Measurements from ENCODE around the gene MRM2.
"Not testable (repeated sequence)": the region's sequence is repeated elsewhere in the genome, so short reads cannot be mapped to it uniquely, and the experiment has no call there.

MRM2 gene

GRCh38 chr7:2269089-2269990 lies 27.3 kb upstream of the MRM2 start:
- peaks cover 14% of the 10 kb centered on the region for H3K4me1 ChIP-seq (ENCODE audit: control insufficient read depth, insufficient read depth, low read length)
- H3K27ac ChIP-seq (ENCODE audit: insufficient read depth, low read depth, low read length, poor library complexity, severe bottlenecking) = peak overlapping the region; percentile 17
- not testable (repeated sequence) for H3K36me3 ChIP-seq (ENCODE audit: control insufficient read depth, insufficient read depth, low read length); H3K27me3 ChIP-seq (ENCODE audit: control insufficient read depth, insufficient read depth, low read length, poor library complexity, severe bottlenecking); H3K9me3 ChIP-seq (ENCODE audit: control insufficient read depth, low read length); H3K4me3 ChIP-seq (ENCODE audit: insufficient read depth, low read depth, low read length)
- 57 to 65% methylated on average over 14 of the region's 18 CpGs for WGBS, 2 experiments

DNA sequence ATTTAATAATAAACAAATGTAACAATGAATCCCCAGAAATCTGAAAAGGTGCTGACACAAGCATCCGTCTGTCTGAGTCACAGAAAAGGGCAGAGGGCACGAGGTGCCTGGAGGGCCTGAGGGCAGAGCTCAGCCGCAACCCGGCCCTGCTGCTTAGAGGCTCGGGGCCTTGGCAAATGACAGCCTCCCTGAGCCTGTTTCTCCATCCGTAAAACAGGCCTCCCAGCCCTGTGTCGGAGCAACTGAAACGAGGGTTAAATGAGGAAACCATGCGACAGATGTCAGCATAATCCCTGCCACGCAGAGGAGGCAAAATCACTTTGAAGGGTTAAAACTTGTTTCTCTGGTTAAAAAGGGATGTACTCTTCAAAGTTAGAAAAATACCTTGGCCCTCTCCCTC lies 24.9 kb upstream of the MRM2 start:
- no peak overlapping the region for H3K27ac ChIP-seq (ENCODE audit: insufficient read depth, low read depth, low read length, poor library complexity, severe bottlenecking)
- WGBS, 2 experiments = 75 to 76% methylated on average over 10 of the region's 10 CpGs

DNA sequence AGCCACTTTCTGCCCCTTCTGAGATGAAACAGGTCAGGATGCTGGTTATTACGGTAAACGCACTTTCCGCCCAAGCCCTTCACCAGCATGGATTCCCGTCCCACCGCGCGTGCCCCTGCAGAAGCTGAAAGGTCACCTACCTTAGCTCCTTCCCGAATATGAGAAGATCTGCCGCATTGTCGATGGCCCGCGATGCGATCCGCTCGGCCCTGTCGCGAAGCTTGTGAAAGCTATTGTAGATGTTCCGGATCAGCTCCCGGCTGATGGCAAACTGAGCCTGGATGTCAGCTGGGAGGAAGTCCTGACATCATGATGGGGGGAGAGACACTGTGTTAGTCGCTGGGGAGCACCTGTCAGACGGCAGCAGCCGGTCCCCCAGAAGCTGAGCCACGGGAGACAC lies 22.2 kb upstream of the MRM2 start:
- WGBS, 2 experiments = 96 to 97% methylated on average over 23 of the region's 23 CpGs
- H3K9me3 ChIP-seq (ENCODE audit: control insufficient read depth, low read length) = no peaks in the 10 kb centered on the region
- H3K27ac ChIP-seq (ENCODE audit: insufficient read depth, low read depth, low read length, poor library complexity, severe bottlenecking) = no peak overlapping the region
- H3K27me3 ChIP-seq (ENCODE audit: control insufficient read depth, insufficient read depth, low read length, poor library complexity, severe bottlenecking) = no peaks in the 10 kb centered on the region
- peaks cover 8% of the 10 kb centered on the region for H3K36me3 ChIP-seq (ENCODE audit: control insufficient read depth, insufficient read depth, low read length)
- no peak overlapping the region for H3K4me3 ChIP-seq (ENCODE audit: insufficient read depth, low read depth, low read length)
- no peaks in the 10 kb centered on the region for H3K4me1 ChIP-seq (ENCODE audit: control insufficient read depth, insufficient read depth, low read length)

More for the DNA sequence above, 24.9 kb upstream of the MRM2 start:
- peaks cover 8% of the 10 kb centered on the region for H3K36me3 ChIP-seq (ENCODE audit: control insufficient read depth, insufficient read depth, low read length)
- H3K27me3 ChIP-seq (ENCODE audit: control insufficient read depth, insufficient read depth, low read length, poor library complexity, severe bottlenecking) = no peaks in the 10 kb centered on the region
- H3K4me1 ChIP-seq (ENCODE audit: control insufficient read depth, insufficient read depth, low read length) = peaks cover 14% of the 10 kb centered on the region
- no peak overlapping the region for H3K4me3 ChIP-seq (ENCODE audit: insufficient read depth, low read depth, low read length)
- no peaks in the 10 kb centered on the region for H3K9me3 ChIP-seq (ENCODE audit: control insufficient read depth, low read length)

DNA sequence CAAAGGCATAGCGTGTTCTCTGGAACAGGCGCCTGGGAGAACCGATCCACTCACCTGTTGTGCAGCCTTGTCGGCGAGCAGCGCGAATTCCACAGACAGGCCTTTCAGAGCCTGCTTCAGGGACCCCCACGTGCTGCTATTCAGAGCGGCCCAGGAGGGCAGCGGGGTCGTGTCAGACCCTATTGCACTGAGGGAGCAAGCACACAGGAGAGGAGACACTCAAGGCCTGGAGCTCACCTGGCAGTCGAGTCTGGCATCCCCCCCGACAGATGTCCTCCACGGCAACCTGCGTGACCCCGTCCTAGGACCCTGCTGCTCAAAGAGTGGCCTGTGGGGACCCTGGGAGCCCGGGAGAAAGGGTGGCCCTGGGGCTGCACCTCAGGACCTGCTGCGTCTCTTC lies 21.2 kb upstream of the MRM2 start:
- H3K27ac ChIP-seq (ENCODE audit: insufficient read depth, low read depth, low read length, poor library complexity, severe bottlenecking) = no peak overlapping the region
- no peaks in the 10 kb centered on the region for H3K4me1 ChIP-seq (ENCODE audit: control insufficient read depth, insufficient read depth, low read length)
- WGBS, 2 experiments = 92% methylated on average over 18 of the region's 18 CpGs
- H3K36me3 ChIP-seq (ENCODE audit: control insufficient read depth, insufficient read depth, low read length) = peaks cover 8% of the 10 kb centered on the region
- H3K4me3 ChIP-seq (ENCODE audit: insufficient read depth, low read depth, low read length) = no peak overlapping the region
- no peaks in the 10 kb centered on the region for H3K9me3 ChIP-seq (ENCODE audit: control insufficient read depth, low read length)
- H3K27me3 ChIP-seq (ENCODE audit: control insufficient read depth, insufficient read depth, low read length, poor library complexity, severe bottlenecking) = no peaks in the 10 kb centered on the region

- Histone ChIP-seq H3K27ac (ENCODE audit: insufficient read depth, low read depth, low read length, poor library complexity, severe bottlenecking) (no peak overlapping the region), H3K9me3 (ENCODE audit: control insufficient read depth, low read length) (no peaks in the 10 kb centered on the region), H3K27me3 (ENCODE audit: control insufficient read depth, insufficient read depth, low read length, poor library complexity, severe bottlenecking) (no peaks in the 10 kb centered on the region), H3K36me3 (ENCODE audit: control insufficient read depth, insufficient read depth, low read length) (peaks cover 5% of the 10 kb centered on the region), H3K4me3 (ENCODE audit: insufficient read depth, low read depth, low read length) (no peak overlapping the region), H3K4me1 (ENCODE audit: control insufficient read depth, insufficient read depth, low read length) (no peaks in the 10 kb centered on the region)
- WGBS, 2 experiments = 91 to 92% methylated on average over 14 of the region's 14 CpGs
Observed at GRCh38 chr7:2261611-2262010, 19.6 kb upstream of the MRM2 start.

- H3K27me3 ChIP-seq (ENCODE audit: control insufficient read depth, insufficient read depth, low read length, poor library complexity, severe bottlenecking) = no peaks in the 10 kb centered on the region
- WGBS, 2 experiments = 94 to 97% methylated on average over 5 of the region's 5 CpGs
- no peaks in the 10 kb centered on the region for H3K4me1 ChIP-seq (ENCODE audit: control insufficient read depth, insufficient read depth, low read length)
- no peak overlapping the region for H3K27ac ChIP-seq (ENCODE audit: insufficient read depth, low read depth, low read length, poor library complexity, severe bottlenecking)
- H3K4me3 ChIP-seq (ENCODE audit: insufficient read depth, low read depth, low read length) = no peak overlapping the region
- no peaks in the 10 kb centered on the region for H3K9me3 ChIP-seq (ENCODE audit: control insufficient read depth, low read length)
- H3K36me3 ChIP-seq (ENCODE audit: control insufficient read depth, insufficient read depth, low read length) = peaks cover 5% of the 10 kb centered on the region
Observed at GRCh38 chr7:2260820-2261219, 18.8 kb upstream of the MRM2 start.

DNA sequence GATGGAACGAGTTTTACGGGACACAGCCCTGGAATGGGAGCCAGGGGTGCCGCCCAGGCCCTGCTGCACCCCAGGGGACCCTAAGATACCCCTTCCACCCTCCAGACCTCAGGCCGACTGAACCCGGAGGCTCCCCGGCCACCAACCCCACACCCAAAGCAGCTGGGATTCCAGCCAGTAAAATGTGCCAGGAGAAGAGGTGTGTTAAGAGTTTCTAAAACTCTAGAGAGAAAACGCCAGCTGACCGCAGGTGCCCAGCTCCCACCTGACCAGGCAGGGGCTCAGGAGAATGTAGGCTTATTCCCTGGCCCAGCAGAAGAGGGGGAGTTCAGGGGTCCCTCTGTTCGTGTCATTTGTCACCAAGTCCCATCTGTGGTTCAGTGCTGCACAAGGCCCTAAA lies 17.5 kb upstream of the MRM2 start:
- WGBS, 2 experiments = 94 to 96% methylated on average over 9 of the region's 9 CpGs
- no peak overlapping the region for H3K27ac ChIP-seq (ENCODE audit: insufficient read depth, low read depth, low read length, poor library complexity, severe bottlenecking)
- no peaks in the 10 kb centered on the region for H3K9me3 ChIP-seq (ENCODE audit: control insufficient read depth, low read length)
- H3K4me1 ChIP-seq (ENCODE audit: control insufficient read depth, insufficient read depth, low read length) = no peaks in the 10 kb centered on the region
- H3K27me3 ChIP-seq (ENCODE audit: control insufficient read depth, insufficient read depth, low read length, poor library complexity, severe bottlenecking) = no peaks in the 10 kb centered on the region
- H3K36me3 ChIP-seq (ENCODE audit: control insufficient read depth, insufficient read depth, low read length) = peaks cover 8% of the 10 kb centered on the region
- no peak overlapping the region for H3K4me3 ChIP-seq (ENCODE audit: insufficient read depth, low read depth, low read length)

- H3K4me1 ChIP-seq (ENCODE audit: control insufficient read depth, insufficient read depth, low read length) = no peaks in the 10 kb centered on the region
- no peak overlapping the region for H3K27ac ChIP-seq (ENCODE audit: insufficient read depth, low read depth, low read length, poor library complexity, severe bottlenecking)
- no peak overlapping the region for H3K4me3 ChIP-seq (ENCODE audit: insufficient read depth, low read depth, low read length)
- H3K36me3 ChIP-seq (ENCODE audit: control insufficient read depth, insufficient read depth, low read length) = peaks cover 8% of the 10 kb centered on the region
- H3K27me3 ChIP-seq (ENCODE audit: control insufficient read depth, insufficient read depth, low read length, poor library complexity, severe bottlenecking) = no peaks in the 10 kb centered on the region
- H3K9me3 ChIP-seq (ENCODE audit: control insufficient read depth, low read length) = no peaks in the 10 kb centered on the region
- WGBS, 2 experiments = 96% methylated on average over 34 of the region's 34 CpGs
Observed at GRCh38 chr7:2258661-2259365, 16.8 kb upstream of the MRM2 start.

DNA sequence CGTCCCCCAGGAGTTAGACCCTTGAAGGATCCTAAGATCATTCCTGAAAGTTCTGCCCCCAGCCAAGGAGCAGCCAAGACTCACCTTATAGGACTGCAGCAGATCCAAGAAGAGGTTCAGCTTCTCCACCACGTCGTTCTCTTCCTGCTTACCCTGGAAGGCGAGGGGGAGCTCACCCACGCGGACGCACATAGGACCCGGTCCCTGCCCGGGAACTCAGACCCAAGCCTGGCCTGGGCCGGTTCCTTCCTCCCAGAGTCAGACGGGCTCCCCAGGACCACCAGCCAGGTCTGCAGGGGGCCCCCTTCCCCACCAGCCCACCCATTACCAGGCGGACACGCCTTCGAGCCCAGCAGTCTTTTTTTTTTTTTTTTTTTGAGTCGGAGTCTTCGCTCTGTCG lies 15.6 kb upstream of the MRM2 start:
- WGBS, 2 experiments = 91% methylated on average over 17 of the region's 17 CpGs
- no peak overlapping the region for H3K4me3 ChIP-seq (ENCODE audit: insufficient read depth, low read depth, low read length)

DNA sequence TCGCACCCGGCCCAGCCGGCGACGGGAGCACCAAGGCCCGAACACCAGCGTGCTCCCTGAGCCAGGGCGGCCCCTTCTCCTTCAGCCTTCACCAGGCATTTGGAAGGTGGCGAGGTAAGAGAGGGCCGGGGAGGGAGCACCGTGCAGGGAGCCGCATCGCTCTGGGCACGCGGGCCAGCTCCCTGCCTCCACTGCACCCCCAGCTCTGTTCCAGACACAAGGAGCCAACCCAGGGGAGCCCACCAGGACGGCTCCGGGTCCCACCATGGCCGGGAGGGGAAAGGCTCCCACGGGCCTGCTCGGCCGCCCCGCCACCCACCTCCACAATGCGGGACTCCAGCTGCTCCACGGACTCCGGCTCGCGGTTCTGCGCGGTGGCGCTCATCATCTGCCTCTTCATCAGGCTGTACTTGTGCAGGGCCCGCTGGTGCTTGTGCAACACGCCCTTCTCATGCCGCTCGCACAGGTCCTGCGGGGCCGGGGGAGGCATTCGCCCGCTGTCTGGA lies 15.1 kb upstream of the MRM2 start:
- H3K4me3 ChIP-seq (ENCODE audit: insufficient read depth, low read depth, low read length) = no peak overlapping the region
- WGBS, 2 experiments = 95 to 96% methylated on average over 38 of the region's 38 CpGs
- peaks cover 3% of the 10 kb centered on the region for H3K36me3 ChIP-seq (ENCODE audit: control insufficient read depth, insufficient read depth, low read length)
- H3K9me3 ChIP-seq (ENCODE audit: control insufficient read depth, low read length) = no peaks in the 10 kb centered on the region
- no peak overlapping the region for H3K27ac ChIP-seq (ENCODE audit: insufficient read depth, low read depth, low read length, poor library complexity, severe bottlenecking)
- no peaks in the 10 kb centered on the region for H3K27me3 ChIP-seq (ENCODE audit: control insufficient read depth, insufficient read depth, low read length, poor library complexity, severe bottlenecking)
- no peaks in the 10 kb centered on the region for H3K4me1 ChIP-seq (ENCODE audit: control insufficient read depth, insufficient read depth, low read length)

More for the DNA sequence above, 15.6 kb upstream of the MRM2 start:
- Histone ChIP-seq H3K27me3 (ENCODE audit: control insufficient read depth, insufficient read depth, low read length, poor library complexity, severe bottlenecking) (no peaks in the 10 kb centered on the region), H3K4me1 (ENCODE audit: control insufficient read depth, insufficient read depth, low read length) (no peaks in the 10 kb centered on the region), H3K27ac (ENCODE audit: insufficient read depth, low read depth, low read length, poor library complexity, severe bottlenecking) (no peak overlapping the region), H3K9me3 (ENCODE audit: control insufficient read depth, low read length) (no peaks in the 10 kb centered on the region), H3K36me3 (ENCODE audit: control insufficient read depth, insufficient read depth, low read length) (peaks cover 3% of the 10 kb centered on the region)
